GM12878 (cell line): ENCODE measurements around the gene GPR108.

Source experiments
- CHD4 ChIP-seq: fragments of 200-600 bp; sonication (generic); IDR thresholded peaks from 2 replicates; pipeline ENCODE4 v1.6.1; 2016; ENCODE audit warnings: mild to moderate bottlenecking
- CTCF ChIP-seq, 3 experiments: IDR thresholded peaks in 2 of 3; conservative IDR thresholded peaks in 1 of 3; 2 replicates each; pipeline ENCODE4 v1.5.1; 2011; ENCODE audit warnings: low read depth in 3 of 3, low read length in 3 of 3, mild to moderate bottlenecking in 3 of 3, control low read depth in 2 of 3, moderate library complexity in 2 of 3, inconsistent platforms in 1 of 3, mixed read lengths in 1 of 3; ENCODE audit not compliant: control insufficient read depth in 2 of 3, insufficient read depth in 1 of 3; ENCODE audit errors: extremely low read depth in 1 of 3
- MEF2A ChIP-seq: IDR thresholded peaks from 2 replicates; pipeline ENCODE4 v1.6.1; 2011; ENCODE audit warnings: low read depth, mild to moderate bottlenecking, low read length, moderate library complexity; ENCODE audit not compliant: insufficient read depth

GRCh38 chr19:6691342-6691741, 46.0 kb downstream of the GPR108 start:
- TF ChIP-seq MEF2A (no peak), CHD4 (no peak), CTCF (IDR thresholded peaks at IDR 0.05 in 2 of 3, conservative IDR thresholded peaks at IDR 0.05 in 1 of 3; ENCODE audit: control insufficient read depth in 2 of 3, extremely low read depth in 1 of 3, insufficient read depth in 1 of 3, low read depth in 3 of 3, low read length in 3 of 3) (no peak)
